Measurements from ENCODE around the gene XPNPEP1.

GRCh38 chr10:109972372-109973001 lies 49.2 kb upstream of the XPNPEP1 start:
- no peak for TF ChIP-seq CTCF (IDR thresholded peaks at IDR 0.05; ENCODE audit: insufficient read depth, low read length, poor library complexity, severe bottlenecking)
- no peak for TF ChIP-seq EZH2phosphoT487 (conservative IDR thresholded peaks at IDR 0.05; ENCODE audit: low read length)

Measured in SU-DHL-6 (cell line).